ENCODE measurements around the gene TMEM231.
"Not testable (repeated sequence)": the region's sequence is repeated elsewhere in the genome, so short reads cannot be mapped to it uniquely, and the experiment has no call there.

Gene TMEM231

DNA sequence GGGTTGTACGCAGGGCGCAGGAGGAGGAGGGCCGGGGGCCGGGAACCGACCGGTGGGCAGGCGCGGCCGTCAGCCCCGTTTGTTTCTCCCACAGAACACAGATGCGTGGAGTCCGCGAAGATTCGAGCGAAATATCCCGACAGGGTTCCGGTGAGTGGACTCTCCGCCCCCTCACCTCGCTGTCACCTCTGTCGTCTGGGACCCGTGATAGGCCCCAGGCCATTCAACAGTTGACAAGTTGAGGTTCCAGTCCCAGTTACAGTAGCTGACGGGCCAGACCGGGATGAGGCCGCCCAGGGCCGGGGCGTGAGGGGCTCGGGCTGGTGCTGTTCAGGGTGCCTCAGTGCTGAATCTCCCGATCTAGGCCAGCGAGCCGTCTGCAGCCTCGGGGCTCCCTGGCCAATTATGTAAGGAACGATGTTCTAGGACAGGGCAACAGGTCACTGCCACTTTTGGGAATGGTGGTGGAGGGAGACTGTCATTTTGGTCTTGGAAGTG is 10.8 kb upstream of the TMEM231 start:
- no peak for DNase-seq

- peak; percentile 71 to 84 for DNase-seq
These were observed 10.1 kb upstream of the TMEM231 start, which contains the start of gene GABARAPL2 for GRCh38 chr16:75566040-75566757. Gene GABARAPL2, plus strand, starts transcription at chr16:75566379. Its CDS starts 108 bp downstream, at chr16:75566487.

DNA sequence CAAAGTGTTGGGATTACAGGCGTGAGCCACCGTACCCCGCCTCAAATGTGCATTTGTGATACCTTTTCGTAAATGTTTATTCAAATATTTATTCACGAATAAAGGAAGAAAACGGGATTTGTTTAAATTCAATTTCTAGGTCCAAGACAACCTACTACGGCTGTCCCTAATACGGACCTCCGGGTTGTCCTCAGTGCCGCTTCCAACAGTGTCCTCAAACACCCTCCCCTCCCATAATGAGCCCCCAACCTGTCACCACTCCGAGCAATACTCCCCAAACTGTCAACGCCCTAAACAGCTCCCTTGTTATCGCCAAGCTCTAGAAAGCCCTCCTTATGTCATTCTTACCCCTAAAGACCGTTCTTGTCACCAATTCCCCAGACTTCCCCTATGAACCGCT is 9.6 kb upstream of the TMEM231 start:
- no peak for DNase-seq

- DNase-seq = no peak
These were observed 3.7 kb upstream of the TMEM231 start for GRCh38 chr16:75559564-75560372.

- DNase-seq = no peak
These were observed 2.9 kb upstream of the TMEM231 start for GRCh38 chr16:75558846-75559401.

GRCh38 chr16:75556431-75556950 is 439 bp upstream of the TMEM231 start:
- no peak for DNase-seq

- peak; percentile 82 to 86 for DNase-seq
These were observed 792 bp downstream of the TMEM231 start for GRCh38 chr16:75555213-75555706.

DNA sequence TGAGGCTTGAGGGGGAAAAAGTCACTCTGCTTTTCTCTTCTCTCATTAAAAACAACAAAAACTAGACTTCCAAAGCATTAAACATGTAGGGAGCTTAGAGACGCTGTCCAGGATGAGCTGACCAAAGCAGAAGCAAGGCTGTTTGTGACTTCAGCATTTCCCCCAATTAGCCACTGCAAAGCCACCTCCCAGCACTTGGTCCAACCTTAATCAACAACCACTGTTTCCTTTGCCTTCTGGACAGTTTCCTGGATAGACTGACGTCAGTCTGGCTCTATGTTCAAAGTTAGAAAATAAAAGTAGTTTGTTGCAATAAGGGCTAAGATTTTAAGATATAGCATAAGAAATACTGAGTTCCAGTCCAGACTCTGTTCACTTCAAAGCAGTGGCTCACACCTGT is 3.1 kb downstream of the TMEM231 start:
- DNase-seq = peak in 1 of 2 donors; percentile 33

DNA sequence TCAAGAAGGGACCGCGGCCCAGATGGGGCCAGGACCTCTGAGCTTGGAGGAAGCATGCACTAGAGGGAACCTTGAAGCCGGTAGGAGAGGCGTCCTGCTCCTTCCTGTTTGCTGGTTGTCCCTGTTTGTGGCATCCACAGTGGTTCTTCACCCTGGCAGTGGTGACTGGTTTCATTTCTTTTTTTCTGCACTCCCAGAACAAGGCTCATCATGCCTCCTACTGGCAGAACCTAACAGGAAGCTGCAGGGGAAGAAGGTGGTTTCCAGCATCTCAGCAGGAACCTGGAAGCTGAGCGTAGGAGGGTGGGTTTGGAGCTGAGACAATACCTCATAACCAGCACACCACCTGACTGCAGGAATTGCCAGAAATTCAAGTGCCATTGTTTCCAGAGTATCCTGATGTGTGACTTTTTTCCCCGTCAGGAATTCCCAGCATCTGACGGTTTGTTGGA is 5.8 kb downstream of the TMEM231 start:
- DNase-seq = peak; percentile 55 to 71

DNA sequence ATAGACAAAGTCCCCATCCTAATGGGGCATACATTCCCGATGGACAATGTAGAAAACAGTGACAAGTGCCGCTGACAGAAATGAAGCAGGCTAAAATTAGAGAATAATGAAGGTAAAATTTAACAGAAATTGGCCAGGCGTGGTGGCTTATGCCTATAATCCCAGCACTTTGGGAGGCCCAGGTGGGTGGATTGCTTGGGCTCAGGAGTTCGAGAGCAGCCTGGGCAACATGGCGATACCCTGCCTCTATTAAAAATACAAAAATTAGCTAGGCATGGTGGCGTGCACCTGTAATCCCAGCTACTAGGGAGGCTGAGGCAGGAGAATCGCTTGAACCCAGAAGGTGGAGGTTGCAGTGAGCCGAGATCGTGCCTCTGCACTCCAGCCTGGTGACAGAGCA is 7.6 kb downstream of the TMEM231 start:
- not testable (repeated sequence) for DNase-seq

- no peak for DNase-seq
These were observed 9.8 kb downstream of the TMEM231 start for GRCh38 chr16:75546293-75546692.

GRCh38 chr16:75545879-75546278 is 10.2 kb downstream of the TMEM231 start:
- DNase-seq = not testable (repeated sequence)

DNA sequence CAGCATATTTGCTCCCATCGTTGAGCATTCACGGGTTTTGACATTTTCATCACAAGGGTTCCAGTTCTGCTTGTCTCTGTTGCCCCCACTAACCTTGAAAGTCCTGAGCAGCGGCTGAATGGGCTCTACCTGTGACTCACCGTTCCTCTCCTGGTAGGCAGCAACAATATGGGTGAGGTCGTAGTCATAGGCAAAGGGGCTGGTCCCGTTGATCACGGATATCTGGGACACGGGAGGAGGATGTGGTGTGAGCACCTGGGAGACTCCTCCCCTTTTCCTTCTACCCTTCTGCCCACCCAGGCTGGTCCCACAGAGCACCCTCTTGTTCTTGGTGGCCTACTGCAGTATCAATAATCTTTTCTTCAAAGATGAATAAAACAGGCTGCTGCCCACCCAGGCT is 13.6 kb downstream of the TMEM231 start:
- DNase-seq = not testable (repeated sequence)

GRCh38 chr16:75541236-75541635 is 14.8 kb downstream of the TMEM231 start:
- DNase-seq = no peak

GRCh38 chr16:75538882-75539565 is 17.0 kb downstream of the TMEM231 start:
- DNase-seq = peak in 1 of 2 donors; percentile 18

GRCh38 chr16:75537776-75538175 is 18.3 kb downstream of the TMEM231 start:
- DNase-seq = no peak

DNA sequence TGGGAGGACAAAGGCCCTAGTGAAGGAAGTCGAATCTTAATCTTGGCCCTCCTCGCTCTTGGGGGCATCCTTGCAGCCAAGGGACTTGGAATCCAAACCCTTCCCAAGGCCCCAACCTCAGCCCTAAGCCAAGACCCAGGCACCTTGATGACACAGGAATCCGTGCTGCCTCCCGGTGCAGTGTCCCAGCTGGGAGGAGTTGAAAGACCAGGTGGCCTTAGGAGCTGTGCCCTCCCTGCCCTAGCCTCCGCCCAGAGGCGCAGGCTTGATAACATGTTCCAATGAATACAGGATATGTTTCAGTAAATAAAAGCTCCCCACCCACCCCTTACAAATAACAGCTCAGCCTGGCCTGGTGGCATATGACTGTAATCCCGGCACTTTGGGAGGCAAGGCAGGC is 20.2 kb downstream of the TMEM231 start, which contains the start of gene CHST5:
TSS of gene CHST5 (minus strand) at position 208 of the 400 bp plus-strand sequence. CDS start 5,724 bp downstream, outside the sequence.
- DNase-seq = no peak

GRCh38 chr16:75535211-75535843 is 20.7 kb downstream of the TMEM231 start:
- no peak for DNase-seq

DNA sequence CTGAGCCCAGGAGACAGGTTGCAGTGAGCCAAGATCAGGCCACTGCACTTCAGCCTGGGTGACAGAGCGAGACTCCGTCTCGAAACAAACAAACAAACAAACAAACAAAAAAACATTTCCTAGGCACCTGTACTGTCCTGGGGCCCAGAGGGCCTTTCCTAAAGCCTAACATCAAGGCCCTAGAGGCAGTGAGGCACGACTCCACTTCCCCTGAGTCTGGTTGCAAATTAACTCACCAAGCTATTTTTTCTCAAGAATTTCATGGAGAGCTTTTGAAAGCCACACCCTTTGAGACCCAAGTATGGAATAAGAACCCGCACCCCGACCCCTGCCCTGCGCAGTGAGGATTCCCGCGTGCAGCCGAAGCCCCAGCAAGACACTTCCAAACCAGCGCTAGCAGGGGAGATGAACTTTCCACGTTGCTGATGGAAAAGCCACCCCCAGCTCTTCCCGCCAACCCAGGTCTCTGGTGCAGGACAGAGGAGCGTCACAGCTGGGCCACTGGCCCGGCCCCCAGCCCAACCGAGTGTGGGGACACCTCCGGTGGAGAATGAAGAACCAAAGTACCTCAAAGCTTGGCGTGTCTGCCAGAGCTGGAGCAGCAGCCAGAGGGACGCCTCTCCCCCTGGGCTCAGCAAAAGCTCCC is 21.4 kb downstream of the TMEM231 start:
- no peak for DNase-seq

DNA sequence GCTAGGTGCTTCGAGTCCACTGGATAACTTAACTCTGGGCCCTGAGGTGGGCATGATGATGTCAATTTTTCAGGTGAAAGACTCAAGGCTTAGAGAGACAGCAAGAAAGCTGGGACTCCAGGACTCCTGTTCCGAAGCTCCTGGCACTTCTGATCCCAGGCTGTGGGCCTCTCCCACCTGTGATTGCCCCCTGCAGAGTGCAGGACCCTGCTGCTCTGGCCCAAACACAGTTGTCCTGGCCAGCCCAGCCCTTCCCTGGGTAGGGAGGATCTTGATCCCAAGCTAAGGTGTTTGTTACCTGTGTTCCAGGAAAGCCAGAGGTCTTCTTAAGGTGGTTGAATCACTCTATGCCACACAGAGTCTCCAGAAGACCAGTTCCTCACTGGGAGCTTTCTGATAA is 23.3 kb downstream of the TMEM231 start:
- DNase-seq = no peak

DNA sequence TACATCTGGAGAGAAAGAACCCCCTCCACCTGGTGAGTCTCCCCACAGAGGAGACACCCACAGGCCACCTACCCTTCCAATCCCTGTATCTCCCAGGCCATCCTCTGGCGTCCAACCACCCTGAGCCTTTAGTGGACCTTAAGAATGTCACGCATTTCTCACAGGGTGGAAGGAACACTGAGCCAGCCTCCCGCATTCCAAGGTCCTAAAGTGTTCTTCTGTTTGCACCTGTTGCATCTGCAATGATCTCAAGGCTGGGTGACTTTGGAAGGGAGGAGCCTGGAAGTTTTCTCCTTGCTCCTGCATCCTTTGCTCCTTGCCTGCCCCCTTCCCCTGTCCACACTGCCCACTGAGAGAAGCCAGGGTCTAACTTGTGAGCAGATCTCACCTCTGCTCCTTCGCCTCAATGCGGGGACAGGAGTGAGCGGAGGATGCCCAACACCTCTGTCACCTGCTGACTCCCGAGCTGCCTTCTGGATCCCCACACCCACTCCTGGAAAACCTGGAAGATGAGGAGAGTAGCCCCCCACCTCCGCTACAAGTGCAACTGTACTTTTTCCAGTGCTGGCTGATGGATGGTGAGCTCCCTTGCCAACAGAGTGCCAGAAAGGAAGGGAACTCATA is 23.8 kb downstream of the TMEM231 start:
- DNase-seq = no peak
